GM12801 (cell line): ENCODE data around the gene GLB1L3.

Experiments used
- CTCF ChIP-seq: IDR thresholded peaks from one replicate; pipeline ENCODE4 v1.5.1; 2011; ENCODE audit warnings: control low read depth; ENCODE audit not compliant: insufficient read length; ENCODE audit errors: extremely low read depth

Gene GLB1L3

GRCh38 chr11:134245434-134245833, 30.7 kb upstream of the GLB1L3 start:
- no peak for TF ChIP-seq CTCF

- no peak for TF ChIP-seq CTCF
Observed at GRCh38 chr11:134246100-134246499, 30.1 kb upstream of the GLB1L3 start.

DNA sequence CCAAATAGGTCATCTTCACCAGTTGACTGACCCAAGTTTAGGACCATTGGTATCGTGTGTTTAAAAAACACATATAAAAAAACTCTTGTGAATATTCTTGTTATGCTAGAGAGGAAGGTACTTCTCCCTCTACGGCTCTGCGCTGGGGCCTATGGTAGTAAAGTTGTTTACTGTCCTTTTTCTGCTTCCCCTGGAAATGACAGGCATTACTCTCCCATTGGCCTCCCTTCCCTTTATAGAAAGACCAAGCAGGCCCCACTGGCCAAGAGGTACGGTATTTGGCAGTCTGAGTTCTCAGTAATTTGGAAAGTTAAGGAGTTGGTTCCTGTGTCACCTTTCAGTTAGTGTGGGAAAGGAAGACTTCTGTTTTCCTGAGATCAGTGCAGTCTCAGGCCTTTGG, 29.5 kb upstream of the GLB1L3 start:
- no peak for TF ChIP-seq CTCF

DNA sequence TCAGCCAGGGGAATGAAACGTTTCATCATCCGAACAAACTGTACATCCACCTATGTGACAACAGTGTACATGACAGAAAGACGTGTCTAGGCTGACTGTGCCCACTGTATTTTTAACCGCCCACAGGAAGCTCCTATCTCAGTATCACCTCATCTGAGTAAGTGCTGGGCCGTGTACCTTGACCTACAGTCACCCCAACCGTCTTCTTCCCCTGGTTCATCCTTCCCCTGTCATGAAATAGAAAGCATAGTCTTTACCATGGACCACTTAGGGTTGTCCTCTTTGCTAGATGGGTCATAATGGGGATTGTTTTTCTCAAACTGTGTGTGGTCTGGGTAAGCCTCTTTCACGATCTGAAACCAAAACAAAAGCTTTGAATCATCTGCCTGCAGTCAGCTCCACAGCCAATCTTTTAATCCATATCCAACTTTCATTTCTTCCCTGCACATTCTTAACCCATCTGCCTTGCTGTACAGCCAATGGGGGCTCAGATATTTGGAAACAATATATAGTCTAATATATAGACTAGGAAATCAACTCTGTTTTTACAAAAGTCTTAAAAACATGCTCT, 27.2 kb upstream of the GLB1L3 start:
- no peak for TF ChIP-seq CTCF

DNA sequence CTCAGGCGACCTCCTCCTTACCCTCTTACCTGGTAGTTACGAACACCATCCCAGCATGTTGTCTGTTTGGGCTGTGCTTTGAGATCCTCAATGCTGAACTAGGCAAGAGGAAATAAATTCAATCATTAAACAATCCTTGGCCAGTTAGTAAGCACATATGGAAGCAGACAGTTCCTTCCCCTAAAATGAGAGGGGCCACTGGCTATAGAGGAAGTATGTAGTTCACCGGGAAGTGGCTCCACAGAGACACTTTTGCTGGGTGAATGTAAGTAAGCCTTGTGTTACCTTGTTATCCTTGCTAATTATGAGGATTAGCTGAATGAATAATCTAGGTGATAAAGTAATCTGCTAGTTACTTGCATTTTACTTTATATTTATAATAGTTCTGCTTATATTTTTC, 25.9 kb upstream of the GLB1L3 start:
- no peak for TF ChIP-seq CTCF

GRCh38 chr11:134250675-134251074, 25.5 kb upstream of the GLB1L3 start:
- TF ChIP-seq CTCF: no peak

- no peak for TF ChIP-seq CTCF
Observed at GRCh38 chr11:134252346-134253187, 23.6 kb upstream of the GLB1L3 start.
